Fibroblast of skin of left quadriceps (primary cell): ENCODE measurements around the gene LAPTM4A.
"Not testable (repeated sequence)": the region's sequence is repeated elsewhere in the genome, so short reads cannot be mapped to it uniquely, and the experiment has no call there.

ENCODE experiments used
- DNase-seq, 2 experiments: peaks; one replicate each; pipeline ENCODE4 v3.0.0-alpha.2; 2013; ENCODE audit warnings: low read depth in 2 of 2

The LAPTM4A gene

DNA sequence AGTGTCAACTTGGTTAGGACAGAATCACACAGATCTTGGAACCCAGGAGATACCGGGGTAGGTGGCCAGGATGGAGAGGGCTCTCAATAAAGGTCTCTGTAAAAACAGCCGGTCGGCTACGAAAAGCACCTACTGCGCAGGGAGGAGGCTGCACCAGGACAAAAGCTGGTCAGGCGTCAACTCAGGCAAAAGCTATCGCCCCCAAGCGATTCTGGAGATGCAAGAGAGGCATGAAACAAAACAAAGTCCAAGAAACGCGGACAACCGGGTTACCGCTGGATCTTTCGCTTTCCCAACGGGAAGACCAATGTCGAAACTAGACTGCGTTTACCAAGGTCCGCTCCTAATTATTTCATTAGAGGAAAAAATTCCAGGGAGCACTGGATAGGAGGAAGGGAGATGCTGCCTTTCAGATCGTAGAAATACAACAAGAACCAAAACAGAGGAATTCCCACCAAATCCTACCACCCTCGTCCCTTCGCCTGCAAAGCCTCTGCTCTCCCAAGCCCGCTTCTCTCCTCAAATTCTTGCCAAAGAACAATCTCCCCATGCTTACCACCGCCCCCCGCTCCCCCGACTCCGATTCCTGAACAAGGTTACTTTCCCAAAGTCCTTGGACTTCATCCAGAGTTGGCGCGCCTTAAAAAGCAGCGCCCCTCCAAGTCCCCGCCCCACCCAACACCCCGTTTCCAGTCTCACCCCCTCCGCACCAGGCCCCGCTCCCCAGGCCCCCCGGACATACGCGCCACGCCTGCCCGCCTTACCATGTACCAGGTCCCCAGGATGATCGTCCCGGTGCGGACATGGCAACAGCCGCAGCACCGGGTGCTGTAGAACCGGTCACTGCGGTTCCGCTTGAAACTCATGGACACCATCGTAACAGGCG lies 539 bp downstream of the LAPTM4A start:
- DNase-seq, result no peak

GRCh38 chr2:20050104-20050645 lies 1.3 kb downstream of the LAPTM4A start:
- peak in 1 of 2 experiments; percentile 48 for DNase-seq

GRCh38 chr2:20049637-20050036 lies 1.8 kb downstream of the LAPTM4A start:
- DNase-seq, result no peak

GRCh38 chr2:20048488-20049448 lies 2.7 kb downstream of the LAPTM4A start:
- no peak for DNase-seq

DNA sequence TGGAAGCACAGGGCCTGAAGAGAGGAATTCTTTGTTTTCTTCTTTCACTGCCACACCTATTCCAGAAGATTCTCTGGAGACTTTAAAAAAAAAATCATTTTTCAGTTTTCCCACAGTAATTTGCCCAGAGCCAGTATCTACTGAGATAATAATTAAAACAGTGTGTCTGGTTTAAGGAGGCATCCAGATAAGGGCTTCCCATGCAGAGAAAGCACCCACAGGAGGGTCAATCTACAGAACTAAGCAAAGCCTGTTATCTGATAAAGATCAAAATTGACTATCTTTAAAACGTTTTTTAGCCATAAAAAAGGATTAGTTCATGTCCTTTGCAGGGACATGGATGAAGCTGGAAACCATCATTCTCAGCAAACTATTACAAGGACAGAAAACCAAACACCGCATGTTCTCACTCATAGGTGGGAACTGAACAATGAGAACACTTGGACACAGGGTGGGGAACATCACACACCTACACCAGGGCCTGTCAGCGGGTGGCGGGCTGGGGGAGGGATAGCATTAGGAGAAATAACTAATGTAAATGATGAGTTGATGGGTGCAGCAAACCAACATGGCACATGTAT lies 5.6 kb downstream of the LAPTM4A start:
- DNase-seq, result not testable (repeated sequence)

DNA sequence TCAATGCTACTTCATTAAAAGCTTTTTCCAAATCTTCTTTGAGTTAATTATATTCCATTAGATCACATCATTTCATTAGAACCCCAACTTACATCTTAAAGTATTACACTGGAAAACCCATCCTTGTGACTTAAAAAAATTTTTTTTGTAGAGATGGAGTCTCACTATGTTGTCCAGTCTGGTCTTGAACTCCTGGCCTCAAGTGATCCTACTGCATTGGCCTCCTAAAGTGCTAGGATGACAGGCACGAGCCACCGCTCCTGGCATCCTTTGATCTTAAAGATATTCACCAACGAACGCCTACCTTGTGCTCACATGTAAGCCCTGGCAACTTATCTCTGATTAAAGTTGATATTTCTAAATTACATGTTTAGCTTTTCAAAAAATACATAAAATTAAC lies 6.7 kb downstream of the LAPTM4A start:
- no peak for DNase-seq

GRCh38 chr2:20042531-20042930 lies 8.9 kb downstream of the LAPTM4A start:
- DNase-seq, result no peak

DNA sequence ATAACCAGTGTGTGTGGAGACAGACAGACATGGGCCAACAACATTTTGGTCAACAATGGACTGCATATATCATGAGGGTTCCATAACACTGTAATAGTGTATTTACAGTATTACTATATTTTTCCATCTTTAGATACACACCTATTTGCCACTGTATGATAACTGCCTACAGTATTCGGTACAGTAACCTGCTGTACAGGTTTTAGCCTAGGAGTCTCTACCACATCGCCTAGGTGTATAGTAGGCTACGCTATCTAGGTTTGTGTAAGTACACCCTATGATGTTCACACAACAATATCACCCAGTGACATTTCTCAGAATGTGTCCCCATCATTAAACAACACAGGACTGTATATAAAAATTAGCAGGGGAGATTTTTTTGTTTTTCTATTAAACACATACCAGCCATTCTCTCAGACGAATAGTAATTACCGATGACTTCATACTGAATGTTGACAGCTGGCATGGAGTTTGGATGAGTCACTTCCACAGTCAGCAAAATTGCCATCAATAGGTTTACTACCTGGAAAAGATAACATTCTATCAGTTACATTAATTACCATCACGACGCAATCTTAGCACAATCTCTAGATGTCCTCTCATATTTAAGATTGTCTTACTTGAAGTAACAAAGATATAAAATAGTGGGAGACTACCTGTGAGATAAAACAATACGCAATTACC lies 10.8 kb downstream of the LAPTM4A start:
- no peak for DNase-seq

DNA sequence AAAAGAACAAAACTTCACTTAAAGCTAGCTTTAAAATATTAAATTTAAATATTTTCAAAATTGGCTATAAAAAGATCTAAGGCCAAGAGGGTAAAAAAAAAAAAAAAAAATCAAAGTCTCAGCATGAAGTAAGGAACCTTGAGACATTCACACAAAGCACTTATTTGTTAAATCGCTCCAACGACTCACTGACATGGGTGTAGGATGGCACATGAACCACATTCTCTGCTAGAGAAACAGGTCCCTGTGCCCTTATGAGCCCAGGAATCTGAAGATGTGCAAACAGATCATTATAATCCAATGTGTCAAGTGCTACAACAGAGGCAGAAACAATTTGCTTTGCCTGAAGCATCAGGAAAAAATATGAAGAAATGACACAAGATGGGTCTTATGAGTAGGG lies 13.8 kb downstream of the LAPTM4A start:
- no peak for DNase-seq

- no peak for DNase-seq
These were observed 15.3 kb downstream of the LAPTM4A start for GRCh38 chr2:20035955-20036666.

GRCh38 chr2:20034821-20035220 lies 16.6 kb downstream of the LAPTM4A start:
- no peak for DNase-seq

DNA sequence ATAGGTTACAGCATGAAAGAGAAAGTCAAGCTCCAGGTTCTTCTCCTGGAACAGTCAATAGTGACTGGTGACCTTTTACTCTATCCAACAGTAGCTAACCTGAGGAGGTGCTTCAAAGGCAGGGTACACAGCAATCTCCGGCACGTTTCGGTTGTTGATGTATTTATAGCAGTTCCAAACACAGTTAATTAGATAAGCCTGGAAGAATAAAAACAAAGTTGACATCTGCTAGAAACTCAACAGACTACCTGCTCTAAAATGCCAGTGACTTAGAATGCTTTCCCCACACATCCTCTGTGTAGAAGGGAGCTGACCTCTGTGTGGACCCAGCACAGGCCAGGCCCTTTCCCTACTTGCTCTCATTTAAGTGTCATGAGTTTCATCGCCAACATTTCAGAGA lies 17.2 kb downstream of the LAPTM4A start:
- DNase-seq, result no peak

- DNase-seq, result no peak
These were observed 18.1 kb downstream of the LAPTM4A start for GRCh38 chr2:20033322-20033721.

DNA sequence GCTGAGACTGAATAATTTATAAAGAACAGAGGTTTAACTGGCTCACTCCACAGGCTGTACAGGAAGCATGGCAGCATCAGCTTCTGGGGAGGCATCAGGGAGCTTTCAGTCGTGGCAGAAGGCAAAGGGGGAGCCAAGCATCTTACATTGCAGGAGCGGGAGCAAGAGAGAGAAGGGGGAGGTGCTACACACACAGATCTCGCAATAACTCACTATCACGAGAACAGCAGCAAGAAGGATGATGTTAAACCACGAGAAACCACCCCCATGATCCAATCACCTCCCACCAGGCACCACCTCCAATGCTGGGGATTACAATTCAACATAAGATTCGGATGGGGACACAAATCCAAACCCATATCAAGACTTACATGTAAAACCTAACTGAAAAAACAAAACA lies 21.2 kb downstream of the LAPTM4A start:
- DNase-seq, result no peak

DNA sequence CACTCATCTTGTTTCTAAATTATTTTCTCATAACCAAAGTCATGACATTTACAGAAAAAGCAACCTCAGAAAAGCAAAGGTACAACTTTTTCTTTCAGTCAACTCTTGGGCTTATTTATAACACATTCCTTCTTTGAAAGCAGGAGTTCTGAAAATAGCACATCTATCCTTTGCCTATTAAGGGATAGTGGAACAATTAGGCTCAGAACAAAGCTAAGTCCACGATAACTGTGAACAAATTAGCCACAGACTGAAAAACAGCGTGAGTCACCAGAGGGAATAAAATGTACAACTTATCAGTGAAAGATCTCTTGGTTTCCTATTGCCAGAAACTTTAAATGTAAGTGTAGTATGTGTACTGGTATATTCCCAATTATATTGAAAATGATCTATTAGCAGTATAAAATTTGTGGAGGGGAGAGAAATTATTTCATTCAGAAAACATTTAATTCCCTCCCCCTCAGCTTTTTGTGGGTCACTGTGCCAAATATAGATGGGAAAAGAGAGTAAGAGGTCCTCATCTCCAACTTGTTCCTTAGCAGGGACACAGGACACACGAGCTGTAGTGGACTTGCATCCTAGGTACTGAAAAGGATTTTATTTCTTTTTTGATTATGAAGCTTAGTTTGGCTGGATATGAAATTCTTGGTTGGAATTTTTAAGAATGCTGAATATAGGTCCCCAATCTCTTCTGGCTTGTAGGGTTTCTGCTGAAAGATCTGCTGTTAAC lies 23.6 kb downstream of the LAPTM4A start:
- DNase-seq, result no peak

GRCh38 chr2:20027260-20027677 lies 24.2 kb downstream of the LAPTM4A start:
- no peak for DNase-seq

- DNase-seq, result peak; percentile 80 to 81
These were observed 26.2 kb downstream of the LAPTM4A start for GRCh38 chr2:20025065-20025786.

DNA sequence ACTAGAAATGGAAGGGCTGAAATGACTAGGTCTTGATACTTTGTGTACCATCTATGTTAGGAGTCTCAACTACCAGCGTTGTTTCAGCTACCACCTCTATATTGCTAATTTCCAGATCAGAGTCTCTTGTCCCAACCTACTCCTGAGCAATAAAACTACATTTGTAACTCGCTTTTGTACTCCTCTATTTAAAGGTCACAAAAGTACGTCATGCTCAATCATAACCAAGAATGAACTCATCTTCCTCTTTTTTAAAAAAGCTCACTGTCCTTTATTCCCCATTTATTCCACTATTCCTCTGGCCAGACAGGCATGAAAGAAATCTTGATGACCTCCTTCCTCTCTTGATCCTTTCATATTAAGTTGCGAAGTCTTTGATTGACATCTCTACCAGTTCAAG lies 27.7 kb downstream of the LAPTM4A start:
- DNase-seq, result no peak

- DNase-seq, result no peak
These were observed 29.9 kb downstream of the LAPTM4A start for GRCh38 chr2:20021405-20022009.
